SK-N-SH (cell line): ENCODE results near the gene VDAC2. TPM values are rescaled to one million over a fixed set of nuclear protein-coding genes. Genes with fewer than 3 reads are reported as not detected.

ENCODE experiments used
- CTCF ChIA-PET: fragments of 300-600, 350-600 bp; formaldehyde crosslinking; extraction: SDS; loops from one replicate; lab custom pipeline; 2021; lab: Yijun Ruan, JAX
- POLR2A ChIA-PET: fragments of 350-600 bp; sonication (Branson Sonifier 250); formaldehyde crosslinking; extraction: SDS; loops from one replicate; lab custom pipeline; 2020; ENCODE audit warnings: antibody characterized with exemption, inconsistent platforms; lab: Yijun Ruan, JAX
- DNase-seq: peaks from one replicate; pipeline ENCODE4 v3.0.0; 2012
- H2AFZ ChIP-seq: fragments of 200-600 bp; sonication (generic); 2 replicates; pipeline ENCODE4 v1.8.1; 2016; ENCODE audit warnings: antibody characterized with exemption, mild to moderate bottlenecking, low read depth
- H3F3A ChIP-seq: fragments of 200-600 bp; sonication (generic); replicated peaks from 2 replicates; pipeline ENCODE3; 2016; ENCODE audit warnings: antibody characterized with exemption, mild to moderate bottlenecking; ENCODE audit not compliant: insufficient read depth
- H3K27ac ChIP-seq, 2 experiments: fragments of 200-500 bp in 1 of 2; fragments of 200-600 bp in 1 of 2; sonication (Bioruptor generic) in 1 of 2; sonication (generic), shearing (Covaris generic) in 1 of 2; 2 replicates each; pipeline versions ENCODE4 v1.5.1 to v1.6.1; 2014 to 2016; ENCODE audit warnings: low read depth in 2 of 2, inconsistent platforms in 1 of 2, low read length in 1 of 2, mild to moderate bottlenecking in 1 of 2, mixed read lengths in 1 of 2
- H3K27me3 ChIP-seq: fragments of 200-600 bp; sonication (generic), shearing (Covaris generic); 2 replicates; pipeline ENCODE4 v1.6.1; 2016; ENCODE audit warnings: mixed run types; ENCODE audit not compliant: insufficient read depth
- H3K36me3 ChIP-seq, 2 experiments: fragments of 200-500 bp in 1 of 2; fragments of 200-600 bp in 1 of 2; sonication (Bioruptor generic) in 1 of 2; sonication (generic) in 1 of 2; replicated peaks in 1 of 2; 2 replicates each; pipeline versions ENCODE3 to v1.5.1; 2014 to 2016; ENCODE audit warnings: low read length in 1 of 2, mild to moderate bottlenecking in 1 of 2; ENCODE audit not compliant: insufficient read depth in 2 of 2, control insufficient read depth in 1 of 2
- H3K4me1 ChIP-seq, 2 experiments: fragments of 200-500 bp in 1 of 2; fragments of 200-600 bp in 1 of 2; sonication (Bioruptor generic) in 1 of 2; sonication (generic), shearing (Covaris generic) in 1 of 2; 2 replicates each; pipeline versions ENCODE4 v1.5.1 to v1.6.1; 2014 to 2016; ENCODE audit warnings: low read depth in 1 of 2, low read length in 1 of 2, mixed run types in 1 of 2; ENCODE audit not compliant: insufficient read depth in 2 of 2, control insufficient read depth in 1 of 2
- H3K4me2 ChIP-seq: fragments of 200-600 bp; sonication (generic), shearing (Covaris generic); 2 replicates; pipeline ENCODE4 v1.6.1; 2017; ENCODE audit warnings: mixed run types
- H3K4me3 ChIP-seq, 2 experiments: fragments of 200-500 bp in 1 of 2; fragments of 200-600 bp in 1 of 2; sonication (Bioruptor generic) in 1 of 2; sonication (generic), shearing (Covaris generic) in 1 of 2; 2 replicates each; pipeline versions ENCODE4 v1.5.1 to v1.8.1; 2014 to 2016; ENCODE audit warnings: low read depth in 2 of 2, inconsistent platforms in 1 of 2, low read length in 1 of 2, mild to moderate bottlenecking in 1 of 2, mixed read lengths in 1 of 2, moderate library complexity in 1 of 2
- H3K79me2 ChIP-seq: fragments of 200-600 bp; sonication (generic); 2 replicates; pipeline ENCODE4 v1.8.1; 2017; ENCODE audit warnings: mild to moderate bottlenecking; ENCODE audit not compliant: insufficient read depth
- H3K9ac ChIP-seq: fragments of 200-600 bp; sonication (generic); 2 replicates; pipeline ENCODE4 v1.6.1; 2017; ENCODE audit warnings: mixed run types
- H3K9me2 ChIP-seq: fragments of 200-600 bp; sonication (generic); 2 replicates; pipeline ENCODE4 v1.6.1; 2017; ENCODE audit warnings: mixed run types
- H3K9me3 ChIP-seq: fragments of 200-600 bp; sonication (generic); 2 replicates; pipeline ENCODE4 v1.6.1; 2017; ENCODE audit warnings: mixed run types, mild to moderate bottlenecking, moderate library complexity
- H4K20me1 ChIP-seq: fragments of 200-600 bp; sonication (generic); 2 replicates; pipeline ENCODE4 v1.6.1; 2017; ENCODE audit warnings: mild to moderate bottlenecking, mixed run types; ENCODE audit not compliant: insufficient read depth
- CHD2 ChIP-seq: fragments of 150-350 bp; IDR thresholded peaks from 2 replicates; pipeline ENCODE4 v1.6.1; 2018; ENCODE audit warnings: low read length; ENCODE audit not compliant: partially characterized antibody
- FOXJ3 ChIP-seq: sonication (generic); formaldehyde crosslinking; IDR thresholded peaks from 2 replicates; pipeline ENCODE4 v1.5.1; 2020; ENCODE audit warnings: mild to moderate bottlenecking, missing genetic modification reagents
- FOXM1 ChIP-seq: IDR thresholded peaks from 2 replicates; pipeline ENCODE4 v1.4.0; 2012; ENCODE audit warnings: low read depth, mild to moderate bottlenecking
- GATA2 ChIP-seq: sonication (generic); formaldehyde crosslinking; IDR thresholded peaks from 2 replicates; pipeline ENCODE4 v1.5.0; 2020; ENCODE audit warnings: mild to moderate bottlenecking, missing genetic modification reagents
- MXI1 ChIP-seq: IDR thresholded peaks from 2 replicates; pipeline ENCODE4 v1.6.1; 2012; ENCODE audit warnings: mild to moderate bottlenecking, low read depth, low read length, improper control_type of control experiment
- NFIC ChIP-seq: IDR thresholded peaks from 2 replicates; pipeline ENCODE4 v1.4.0; 2012; ENCODE audit warnings: borderline replicate concordance
- POLR2AphosphoS5 ChIP-seq: IDR thresholded peaks from 2 replicates; pipeline ENCODE4 v1.6.1; 2012; ENCODE audit warnings: low read depth, low read length
- RFX5 ChIP-seq: IDR thresholded peaks from 2 replicates; pipeline ENCODE4 v1.6.1; 2012; ENCODE audit warnings: mild to moderate bottlenecking, improper control_type of control experiment, low read length
- SIN3A ChIP-seq: IDR thresholded peaks from 2 replicates; pipeline ENCODE4 v1.6.1; 2012; ENCODE audit warnings: low read depth, mild to moderate bottlenecking, low read length, moderate library complexity, borderline replicate concordance
- TCF12 ChIP-seq: IDR thresholded peaks from 2 replicates; pipeline ENCODE4 v1.4.0; 2012
- TEAD4 ChIP-seq: IDR thresholded peaks from 2 replicates; pipeline ENCODE4 v1.4.0; 2012; ENCODE audit warnings: mild to moderate bottlenecking, borderline replicate concordance; ENCODE audit not compliant: insufficient read depth
- WGBS: methylation state at CpG from one replicate; pipeline ENCODE4 v1.1.6; 2017; ENCODE audit warnings: low lambda C conversion rate; 5-methylcytosine and 5-hydroxymethylcytosine counted together
- polyA plus RNA-seq, 3 experiments: library from polyadenylated mRNA; depleted of rRNA; stranded (reverse); fragments of >200 nt; gene quantifications; 2 replicates each; pipeline ENCODE4 v1.2.3, GENCODE V29; 2012
- TF ChIP-seq, protein P1 (sequence below): IDR thresholded peaks from 2 replicates; pipeline ENCODE4 v1.6.1; 2012; ENCODE audit warnings: mild to moderate bottlenecking, low read depth, low read length, moderate library complexity
- TF ChIP-seq, protein P2 (sequence below): IDR thresholded peaks from 2 replicates; pipeline ENCODE4 v1.4.0; 2012; ENCODE audit warnings: low read depth, borderline replicate concordance
- TF ChIP-seq, protein P3 (sequence below): fragments of 150-350 bp; IDR thresholded peaks from 2 replicates; pipeline ENCODE4 v1.6.1; 2017; ENCODE audit warnings: antibody characterized with exemption, low read length, low read depth, borderline replicate concordance

The VDAC2 gene
- polyA plus RNA-seq, 1 of the 3 experiments (the other 2 are of a cell fraction) = 98.3 TPM

DNA sequence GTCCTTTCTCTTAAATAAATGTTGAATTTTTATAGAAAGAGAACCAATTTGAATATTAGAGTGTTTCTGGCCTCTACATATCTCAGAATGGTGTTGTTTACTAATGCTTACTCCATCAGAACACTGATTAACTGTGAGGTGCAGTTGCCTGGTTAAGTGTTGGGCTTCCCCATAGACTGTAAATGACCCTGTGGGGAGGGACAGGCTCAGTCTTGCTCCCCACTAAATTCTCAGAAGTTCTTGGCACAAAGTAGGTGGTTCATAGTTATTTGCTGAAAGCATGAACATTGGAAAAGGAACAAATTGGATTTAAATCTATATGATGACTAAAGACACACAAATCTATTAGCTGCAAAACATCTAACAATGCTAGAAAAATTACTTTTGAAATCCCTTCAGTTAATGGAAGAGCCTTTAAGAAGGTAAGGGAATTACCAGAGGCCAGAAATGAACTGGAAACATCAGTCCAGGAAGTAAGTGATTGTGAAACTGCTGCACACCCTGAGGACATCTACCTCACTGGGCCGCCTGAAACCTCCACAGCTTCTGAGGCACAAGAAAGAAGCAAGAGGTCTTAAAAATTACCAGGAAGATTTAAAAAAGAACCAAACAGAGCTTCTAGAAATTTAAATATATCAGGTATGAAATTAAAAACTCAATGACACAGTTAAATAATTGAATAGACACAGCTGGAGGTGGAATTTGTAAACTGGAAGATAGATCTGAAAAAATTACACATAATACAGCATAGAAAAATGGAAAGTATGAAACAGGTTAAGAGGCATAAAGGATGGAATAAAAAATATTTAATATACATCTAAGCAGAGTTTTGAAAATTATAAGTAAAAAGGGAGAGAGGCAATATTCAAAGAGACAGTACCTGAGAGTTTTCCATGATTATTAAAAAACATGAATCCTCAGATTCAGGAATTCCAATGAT is 43.0 kb downstream of the VDAC2 start:
- TF ChIP-seq NFIC = no peak
- no peak for TF ChIP-seq CHD2
- no peak for TF ChIP-seq TCF12
- TF ChIP-seq TEAD4 = no peak
- no peak for TF ChIP-seq GATA2 (CRISPR knock-in tag)
- WGBS = 75% methylated on average over 1 of the region's 1 CpG
- Histone ChIP-seq H3K27ac (no peak overlapping the region), H3K9me2 (no peaks in the 10 kb centered on the region), H2AFZ (no peak overlapping the region), H3K27me3 (no peaks in the 10 kb centered on the region), H4K20me1 (no peaks in the 10 kb centered on the region), H3K9ac (no peak overlapping the region), H3K36me3 (no peaks in the 10 kb centered on the region), H3K4me1 (no peaks in the 10 kb centered on the region), H3F3A (no peaks in the 10 kb centered on the region), H3K4me3 (no peak overlapping the region), H3K9me3 (peaks cover 8% of the 10 kb centered on the region; the same call in 1 of the 2 replicates), H3K4me2 (no peak overlapping the region), H3K79me2 (no peaks in the 10 kb centered on the region)
- CTCF ChIA-PET = interaction anchor here (1.4 kb wide), 1 partner anchor 13 kb away, joined by 5 read pairs; no protein-coding TSS in a partner anchor
- DNase-seq = no peak
- POLR2A ChIA-PET = no interaction called here

DNA sequence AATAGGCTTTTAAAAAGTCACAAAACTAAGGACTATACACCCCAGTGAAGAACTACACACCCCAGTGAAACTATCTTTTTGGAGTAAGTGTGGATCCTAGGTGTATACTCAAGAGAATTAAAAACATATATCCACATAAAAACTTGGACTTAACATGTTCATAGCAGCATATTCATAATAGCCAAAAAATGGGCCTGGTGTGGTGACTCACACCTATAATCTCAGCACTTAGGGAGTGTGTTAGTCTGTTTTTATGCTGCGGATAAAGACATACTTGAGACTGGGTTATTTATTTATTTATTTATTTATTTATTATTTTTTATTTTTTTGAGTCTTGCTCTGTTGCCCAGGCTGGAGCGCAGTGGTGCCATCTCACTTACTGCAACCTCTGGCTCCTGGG is 44.1 kb downstream of the VDAC2 start:
- Histone ChIP-seq H3K36me3 (no peaks in the 10 kb centered on the region), H3K9me3 (peaks cover 8% of the 10 kb centered on the region; the same call in 1 of the 2 replicates), H2AFZ (no peak overlapping the region), H4K20me1 (no peaks in the 10 kb centered on the region), H3K4me3 (no peak overlapping the region), H3F3A (no peaks in the 10 kb centered on the region), H3K27me3 (no peaks in the 10 kb centered on the region), H3K9me2 (no peaks in the 10 kb centered on the region), H3K4me1 (no peaks in the 10 kb centered on the region), H3K79me2 (no peaks in the 10 kb centered on the region), H3K4me2 (no peak overlapping the region), H3K27ac (no peak overlapping the region), H3K9ac (no peak overlapping the region)
- no peak for DNase-seq
- POLR2A ChIA-PET = no interaction called here
- CTCF ChIA-PET = interaction anchor here (1.4 kb wide), 1 partner anchor 15 kb away, joined by 5 read pairs; no protein-coding TSS in a partner anchor
- TF ChIP-seq FOXJ3 (no peak), NFIC (no peak)
- WGBS = 96% methylated on average over 2 of the region's 2 CpGs

DNA sequence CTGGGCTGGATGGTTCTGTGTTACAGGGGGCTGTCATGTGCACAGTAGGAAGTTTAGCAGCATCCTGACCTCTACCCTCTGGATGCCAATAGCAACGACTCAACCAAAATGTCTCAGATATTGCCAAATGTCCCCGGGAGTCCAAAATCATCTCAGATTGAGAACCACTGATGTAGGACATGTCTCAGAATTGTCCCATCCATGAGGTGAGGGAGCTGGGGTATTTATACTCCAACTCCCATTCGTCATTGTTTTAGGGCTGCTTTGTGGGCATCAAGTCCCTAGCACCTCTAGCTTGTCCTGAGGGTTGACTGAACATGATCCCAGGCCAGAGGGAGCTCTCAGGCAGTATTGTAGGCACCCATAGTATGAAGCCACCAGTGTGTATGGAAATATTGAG is 50.4 kb downstream of the VDAC2 start:
- Histone ChIP-seq H3K4me1 (peaks cover 0 to 14% of the 10 kb centered on the region in 2 experiments; a peak in 2 of 4 replicates), H3K9me3 (no peaks in the 10 kb centered on the region), H3K36me3 (no peaks in the 10 kb centered on the region), H2AFZ (no peak overlapping the region), H3F3A (no peaks in the 10 kb centered on the region), H3K9me2 (no peaks in the 10 kb centered on the region), H3K27ac (no peak overlapping the region), H3K4me3 (no peak overlapping the region), H3K79me2 (no peaks in the 10 kb centered on the region), H3K27me3 (no peaks in the 10 kb centered on the region), H3K9ac (no peak overlapping the region), H4K20me1 (no peaks in the 10 kb centered on the region), H3K4me2 (no peak overlapping the region)
- POLR2A ChIA-PET = no interaction called here
- DNase-seq = no peak
- WGBS = 53% methylated on average over 3 of the region's 3 CpGs
- TF ChIP-seq RFX5 (no peak), SIN3A (no peak), POLR2AphosphoS5 (no peak), FOXM1 (no peak), MXI1 (no peak), CHD2 (no peak), GATA2 (CRISPR knock-in tag) (no peak)
- TF ChIP-seq, protein P1, sequence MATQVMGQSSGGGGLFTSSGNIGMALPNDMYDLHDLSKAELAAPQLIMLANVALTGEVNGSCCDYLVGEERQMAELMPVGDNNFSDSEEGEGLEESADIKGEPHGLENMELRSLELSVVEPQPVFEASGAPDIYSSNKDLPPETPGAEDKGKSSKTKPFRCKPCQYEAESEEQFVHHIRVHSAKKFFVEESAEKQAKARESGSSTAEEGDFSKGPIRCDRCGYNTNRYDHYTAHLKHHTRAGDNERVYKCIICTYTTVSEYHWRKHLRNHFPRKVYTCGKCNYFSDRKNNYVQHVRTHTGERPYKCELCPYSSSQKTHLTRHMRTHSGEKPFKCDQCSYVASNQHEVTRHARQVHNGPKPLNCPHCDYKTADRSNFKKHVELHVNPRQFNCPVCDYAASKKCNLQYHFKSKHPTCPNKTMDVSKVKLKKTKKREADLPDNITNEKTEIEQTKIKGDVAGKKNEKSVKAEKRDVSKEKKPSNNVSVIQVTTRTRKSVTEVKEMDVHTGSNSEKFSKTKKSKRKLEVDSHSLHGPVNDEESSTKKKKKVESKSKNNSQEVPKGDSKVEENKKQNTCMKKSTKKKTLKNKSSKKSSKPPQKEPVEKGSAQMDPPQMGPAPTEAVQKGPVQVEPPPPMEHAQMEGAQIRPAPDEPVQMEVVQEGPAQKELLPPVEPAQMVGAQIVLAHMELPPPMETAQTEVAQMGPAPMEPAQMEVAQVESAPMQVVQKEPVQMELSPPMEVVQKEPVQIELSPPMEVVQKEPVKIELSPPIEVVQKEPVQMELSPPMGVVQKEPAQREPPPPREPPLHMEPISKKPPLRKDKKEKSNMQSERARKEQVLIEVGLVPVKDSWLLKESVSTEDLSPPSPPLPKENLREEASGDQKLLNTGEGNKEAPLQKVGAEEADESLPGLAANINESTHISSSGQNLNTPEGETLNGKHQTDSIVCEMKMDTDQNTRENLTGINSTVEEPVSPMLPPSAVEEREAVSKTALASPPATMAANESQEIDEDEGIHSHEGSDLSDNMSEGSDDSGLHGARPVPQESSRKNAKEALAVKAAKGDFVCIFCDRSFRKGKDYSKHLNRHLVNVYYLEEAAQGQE = no peak
- TF ChIP-seq, protein P2, sequence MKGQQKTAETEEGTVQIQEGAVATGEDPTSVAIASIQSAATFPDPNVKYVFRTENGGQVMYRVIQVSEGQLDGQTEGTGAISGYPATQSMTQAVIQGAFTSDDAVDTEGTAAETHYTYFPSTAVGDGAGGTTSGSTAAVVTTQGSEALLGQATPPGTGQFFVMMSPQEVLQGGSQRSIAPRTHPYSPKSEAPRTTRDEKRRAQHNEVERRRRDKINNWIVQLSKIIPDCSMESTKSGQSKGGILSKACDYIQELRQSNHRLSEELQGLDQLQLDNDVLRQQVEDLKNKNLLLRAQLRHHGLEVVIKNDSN = no peak
- TF ChIP-seq, protein P3, sequence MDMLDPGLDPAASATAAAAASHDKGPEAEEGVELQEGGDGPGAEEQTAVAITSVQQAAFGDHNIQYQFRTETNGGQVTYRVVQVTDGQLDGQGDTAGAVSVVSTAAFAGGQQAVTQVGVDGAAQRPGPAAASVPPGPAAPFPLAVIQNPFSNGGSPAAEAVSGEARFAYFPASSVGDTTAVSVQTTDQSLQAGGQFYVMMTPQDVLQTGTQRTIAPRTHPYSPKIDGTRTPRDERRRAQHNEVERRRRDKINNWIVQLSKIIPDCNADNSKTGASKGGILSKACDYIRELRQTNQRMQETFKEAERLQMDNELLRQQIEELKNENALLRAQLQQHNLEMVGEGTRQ = no peak
- CTCF ChIA-PET = interaction anchor here (1.3 to 2.7 kb wide), 4 partner anchors 20 to 25 kb away, joined by 4 to 8 read pairs (median 4); partner anchors contain the start of gene COMTD1
